HepG2 (cell line): ENCODE data around the gene CDC34. TPM values are rescaled to one million over a fixed set of nuclear protein-coding genes. Genes with fewer than 3 reads are reported as not detected.

Experiments used
- CBX1 ChIP-seq: IDR thresholded peaks from one replicate; pipeline ENCODE4 v1.6.1; 2016; ENCODE audit warnings: antibody characterized with exemption, low read depth
- GPN1 ChIP-seq: sonication (generic); formaldehyde crosslinking; IDR thresholded peaks from 2 replicates; pipeline ENCODE4 v1.5.1; 2020; ENCODE audit warnings: missing genetic modification reagents, borderline replicate concordance
- HOXD1 ChIP-seq: sonication (generic); formaldehyde crosslinking; IDR thresholded peaks from 2 replicates; pipeline ENCODE4 v1.5.0; 2020; ENCODE audit warnings: missing genetic modification reagents
- KDM5B ChIP-seq: sonication (generic); formaldehyde crosslinking; IDR thresholded peaks from 2 replicates; pipeline ENCODE4 v1.4.0; 2020; ENCODE audit warnings: missing genetic modification reagents, mild to moderate bottlenecking, borderline replicate concordance
- MXD3 ChIP-seq: IDR thresholded peaks from 2 replicates; pipeline ENCODE4 v1.6.1; 2016; ENCODE audit warnings: mild to moderate bottlenecking, missing biosample characterization, missing genetic modification reagents
- MXD4 ChIP-seq: IDR thresholded peaks from 2 replicates; pipeline ENCODE4 v1.6.1; 2016; ENCODE audit warnings: mild to moderate bottlenecking, missing biosample characterization, missing genetic modification reagents
- NFE2L2 ChIP-seq: fragments of 150-350 bp; IDR thresholded peaks from 2 replicates; pipeline ENCODE4 v1.6.1; 2014; ENCODE audit warnings: low read length
- POLR2AphosphoS2 ChIP-seq: IDR thresholded peaks from 2 replicates; pipeline ENCODE4 v1.6.1; 2011; ENCODE audit warnings: low read depth, low read length, improper control_type of control experiment
- SRY ChIP-seq: sonication (generic); formaldehyde crosslinking; IDR thresholded peaks from 2 replicates; pipeline ENCODE4 v1.8.0; 2022; ENCODE audit warnings: mild to moderate bottlenecking, missing genetic modification reagents
- ZNF142 ChIP-seq: sonication (generic); formaldehyde crosslinking; IDR thresholded peaks from 2 replicates; pipeline ENCODE4 v1.4.0; 2020; ENCODE audit warnings: missing genetic modification reagents
- ZNF414 ChIP-seq: sonication (generic); formaldehyde crosslinking; IDR thresholded peaks from 2 replicates; pipeline ENCODE4 v1.5.0; 2020; ENCODE audit warnings: missing genetic modification reagents
- ZNF432 ChIP-seq: sonication (generic); formaldehyde crosslinking; IDR thresholded peaks from 2 replicates; pipeline ENCODE4 v1.5.0; 2020; ENCODE audit warnings: missing genetic modification reagents, mild to moderate bottlenecking, borderline replicate concordance
- ZNF460 ChIP-seq: sonication (generic); formaldehyde crosslinking; IDR thresholded peaks from 2 replicates; pipeline ENCODE4 v1.5.1; 2020; ENCODE audit warnings: missing genetic modification reagents, mild to moderate bottlenecking, borderline replicate concordance
- polyA plus RNA-seq, 8 experiments: library from polyadenylated mRNA; depleted of rRNA in 3 of 8; stranded (reverse) in 7 of 8; unstranded in 1 of 8; fragments of >200 nt; fragmentation: Illumina TruSeq in 4 of 8; extraction: Trizol in 4 of 8; gene quantifications; 2 replicates each; pipeline versions ENCODE4 v1.2.1 to v1.2.3, GENCODE V29; 2011 to 2016; ENCODE audit warnings: low read depth in 4 of 8, missing spikeins in 1 of 8, mixed read lengths in 1 of 8; ENCODE audit not compliant: insufficient read depth in 1 of 8
- total RNA-seq, 5 experiments: library from RNA; depleted of rRNA; stranded (reverse); fragments of >200 nt; fragmentation: Illumina TruSeq; extraction: Trizol; gene quantifications; 2 replicates each; pipeline ENCODE4 v1.2.3, GENCODE V29; 2016; ENCODE audit warnings: low read depth in 1 of 5
- TF ChIP-seq, protein P1 (sequence below): IDR thresholded peaks from 2 replicates; pipeline ENCODE4 v1.6.1; 2016
- TF ChIP-seq, protein P2 (sequence below): sonication (generic); formaldehyde crosslinking; IDR thresholded peaks from 2 replicates; pipeline ENCODE4 v1.4.0; 2020; ENCODE audit warnings: missing genetic modification reagents, borderline replicate concordance

The CDC34 gene
- total and polyA plus RNA-seq, 2 of the 13 experiments (the other 11 are each of a cell fraction or from before 2014, with no cell fraction given), result 138 to 150 TPM

- TF ChIP-seq ZNF142 (CRISPR knock-in tag) (no peak), CBX1 (no peak), ZNF460 (CRISPR knock-in tag) (no peak), ZNF414 (CRISPR knock-in tag) (no peak), HOXD1 (CRISPR knock-in tag) (peak; percentile 66), POLR2AphosphoS2 (no peak), MXD4 (CRISPR knock-in tag) (0 out of 2 replicates have a peak, but pooled peaks have one; percentile 37), MXD3 (CRISPR knock-in tag) (peak; percentile 56; the same call in 1 of the 2 replicates), SRY (peak; percentile 65; the same call in 1 of the 2 replicates), ZNF432 (CRISPR knock-in tag) (no peak), GPN1 (CRISPR knock-in tag) (no peak), KDM5B (CRISPR knock-in tag) (peak; percentile 62), NFE2L2 (no peak)
- TF ChIP-seq, protein P1, sequence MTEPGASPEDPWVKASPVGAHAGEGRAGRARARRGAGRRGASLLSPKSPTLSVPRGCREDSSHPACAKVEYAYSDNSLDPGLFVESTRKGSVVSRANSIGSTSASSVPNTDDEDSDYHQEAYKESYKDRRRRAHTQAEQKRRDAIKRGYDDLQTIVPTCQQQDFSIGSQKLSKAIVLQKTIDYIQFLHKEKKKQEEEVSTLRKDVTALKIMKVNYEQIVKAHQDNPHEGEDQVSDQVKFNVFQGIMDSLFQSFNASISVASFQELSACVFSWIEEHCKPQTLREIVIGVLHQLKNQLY, result no peak
- TF ChIP-seq, protein P2, sequence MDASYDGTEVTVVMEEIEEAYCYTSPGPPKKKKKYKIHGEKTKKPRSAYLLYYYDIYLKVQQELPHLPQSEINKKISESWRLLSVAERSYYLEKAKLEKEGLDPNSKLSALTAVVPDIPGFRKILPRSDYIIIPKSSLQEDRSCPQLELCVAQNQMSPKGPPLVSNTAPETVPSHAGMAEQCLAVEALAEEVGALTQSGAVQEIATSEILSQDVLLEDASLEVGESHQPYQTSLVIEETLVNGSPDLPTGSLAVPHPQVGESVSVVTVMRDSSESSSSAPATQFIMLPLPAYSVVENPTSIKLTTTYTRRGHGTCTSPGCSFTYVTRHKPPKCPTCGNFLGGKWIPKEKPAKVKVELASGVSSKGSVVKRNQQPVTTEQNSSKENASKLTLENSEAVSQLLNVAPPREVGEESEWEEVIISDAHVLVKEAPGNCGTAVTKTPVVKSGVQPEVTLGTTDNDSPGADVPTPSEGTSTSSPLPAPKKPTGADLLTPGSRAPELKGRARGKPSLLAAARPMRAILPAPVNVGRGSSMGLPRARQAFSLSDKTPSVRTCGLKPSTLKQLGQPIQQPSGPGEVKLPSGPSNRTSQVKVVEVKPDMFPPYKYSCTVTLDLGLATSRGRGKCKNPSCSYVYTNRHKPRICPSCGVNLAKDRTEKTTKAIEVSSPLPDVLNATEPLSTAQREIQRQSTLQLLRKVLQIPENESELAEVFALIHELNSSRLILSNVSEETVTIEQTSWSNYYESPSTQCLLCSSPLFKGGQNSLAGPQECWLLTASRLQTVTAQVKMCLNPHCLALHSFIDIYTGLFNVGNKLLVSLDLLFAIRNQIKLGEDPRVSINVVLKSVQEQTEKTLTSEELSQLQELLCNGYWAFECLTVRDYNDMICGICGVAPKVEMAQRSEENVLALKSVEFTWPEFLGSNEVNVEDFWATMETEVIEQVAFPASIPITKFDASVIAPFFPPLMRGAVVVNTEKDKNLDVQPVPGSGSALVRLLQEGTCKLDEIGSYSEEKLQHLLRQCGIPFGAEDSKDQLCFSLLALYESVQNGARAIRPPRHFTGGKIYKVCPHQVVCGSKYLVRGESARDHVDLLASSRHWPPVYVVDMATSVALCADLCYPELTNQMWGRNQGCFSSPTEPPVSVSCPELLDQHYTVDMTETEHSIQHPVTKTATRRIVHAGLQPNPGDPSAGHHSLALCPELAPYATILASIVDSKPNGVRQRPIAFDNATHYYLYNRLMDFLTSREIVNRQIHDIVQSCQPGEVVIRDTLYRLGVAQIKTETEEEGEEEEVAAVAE (CRISPR knock-in tag), result peak; percentile 93
These were observed 24.0 kb upstream of the CDC34 start, which contains the start of gene TPGS1 (continued) for GRCh38 chr19:507286-508203.
